HUES6 (cell line): ENCODE results near the gene MEIS2.

Source experiments
- H3K27ac ChIP-seq: 2 replicates; pipeline ENCODE4 v1.7.0; 2013; ENCODE audit warnings: low read depth, mild to moderate bottlenecking, low read length, inconsistent platforms
- H3K27me3 ChIP-seq: 2 replicates; pipeline ENCODE4 v1.6.1; 2013; ENCODE audit warnings: low read length; ENCODE audit not compliant: control insufficient read depth, insufficient read depth
- H3K36me3 ChIP-seq: 2 replicates; pipeline ENCODE4 v1.6.1; 2013; ENCODE audit warnings: low read length; ENCODE audit not compliant: control insufficient read depth, insufficient read depth
- H3K4me1 ChIP-seq: 2 replicates; pipeline ENCODE4 v1.6.1; 2013; ENCODE audit warnings: low read length; ENCODE audit not compliant: control insufficient read depth, insufficient read depth
- H3K4me3 ChIP-seq: 2 replicates; pipeline ENCODE4 v1.5.1; 2013; ENCODE audit warnings: low read depth, low read length
- H3K9ac ChIP-seq: one replicate; pipeline ENCODE4 v1.6.1; 2013; ENCODE audit warnings: mild to moderate bottlenecking, low read length
- H3K9me3 ChIP-seq: 2 replicates; pipeline ENCODE4 v1.6.1; 2013; ENCODE audit warnings: low read depth, low read length; ENCODE audit not compliant: control insufficient read depth, insufficient read depth

Gene MEIS2

DNA sequence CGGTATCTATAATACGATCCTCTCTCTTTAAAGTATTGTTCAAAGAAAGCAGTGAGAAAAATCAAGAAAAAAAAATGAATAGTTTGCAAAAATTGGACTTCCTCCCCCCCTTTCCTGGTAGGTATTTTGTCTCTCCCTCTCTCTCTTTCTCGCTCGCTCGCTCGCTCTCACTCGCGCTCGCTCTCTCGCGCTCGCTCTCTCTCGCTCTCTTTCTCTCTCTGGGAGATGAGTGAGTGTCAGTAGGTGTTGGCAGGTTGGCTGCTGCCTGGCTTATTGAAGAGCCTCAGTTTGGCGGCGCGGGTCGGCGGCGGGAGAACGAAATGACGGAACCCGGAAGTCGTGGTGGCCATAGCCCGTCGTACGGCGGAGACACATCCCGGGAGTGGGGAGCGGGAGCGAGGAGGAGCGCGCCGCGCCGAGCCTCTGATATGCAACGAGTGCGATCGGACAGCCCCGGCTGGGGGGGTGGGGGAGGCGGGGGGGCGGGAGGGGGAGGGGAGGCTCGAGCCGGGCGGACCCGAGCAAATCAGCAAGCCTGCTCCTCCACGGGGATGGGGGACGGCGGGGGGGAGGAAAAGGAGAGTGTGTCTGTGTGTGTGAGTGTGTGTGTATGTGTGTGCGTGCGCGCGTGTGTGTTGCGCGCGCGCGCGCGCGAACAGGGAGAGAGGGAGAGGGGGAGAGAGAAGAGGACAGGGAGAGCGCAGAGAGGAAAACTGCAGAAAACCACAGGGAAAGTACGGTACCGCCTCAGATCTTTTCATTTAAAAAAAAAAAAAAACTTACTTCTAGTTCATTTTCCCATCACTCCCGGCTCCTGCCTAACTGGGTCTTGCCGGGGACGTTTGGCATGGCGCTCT lies at the start of gene MEIS2:
TSS of gene MEIS2 (minus strand) at position 441 of the 857 bp plus-strand sequence. CDS start 1,083 bp downstream, outside the sequence.
- Histone ChIP-seq H3K9me3 (no peaks in the 10 kb centered on the region), H3K4me1 (peaks cover 34% of the 10 kb centered on the region), H3K27ac (no peak within 1 kb of the TSS), H3K4me3 (peak within 1 kb of the TSS; percentile 90), H3K36me3 (no peaks in the 10 kb centered on the region), H3K27me3 (peaks cover 81% of the 10 kb centered on the region), H3K9ac (peak within 1 kb of the TSS; percentile 61)

- Histone ChIP-seq H3K4me1 (peaks cover 6% of the 10 kb centered on the region; the same call in 1 of the 2 replicates), H3K36me3 (no peaks in the 10 kb centered on the region), H3K9ac (no peak overlapping the region), H3K9me3 (no peaks in the 10 kb centered on the region), H3K27me3 (no peaks in the 10 kb centered on the region), H3K27ac (no peak overlapping the region), H3K4me3 (no peak overlapping the region)
Observed at GRCh38 chr15:37149146-37149545, 48.8 kb upstream of the MEIS2 start.

DNA sequence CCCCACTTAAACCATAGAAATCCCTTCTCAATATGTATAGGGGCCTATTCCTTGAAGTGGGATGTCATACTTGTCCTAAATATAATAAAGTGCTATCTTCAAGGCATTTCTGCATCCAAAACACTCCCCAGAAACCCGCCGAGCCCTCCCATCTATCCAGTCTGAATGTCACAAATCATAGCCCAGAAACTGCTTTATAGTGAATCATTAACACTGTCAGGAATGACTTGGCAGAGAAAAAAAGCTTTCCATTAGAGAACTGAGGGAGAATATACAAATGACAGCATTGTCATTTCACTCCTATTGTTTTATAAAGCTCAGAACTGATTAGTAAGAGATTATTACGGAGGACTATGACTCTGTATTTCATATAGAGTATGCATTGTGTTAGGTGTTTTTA lies 48.4 kb upstream of the MEIS2 start:
- no peaks in the 10 kb centered on the region for H3K9me3 ChIP-seq
- H3K36me3 ChIP-seq: no peaks in the 10 kb centered on the region
- H3K27ac ChIP-seq: no peak overlapping the region
- peaks cover 6% of the 10 kb centered on the region; the same call in 1 of the 2 replicates for H3K4me1 ChIP-seq
- H3K27me3 ChIP-seq: no peaks in the 10 kb centered on the region
- H3K4me3 ChIP-seq: no peak overlapping the region
- no peak overlapping the region for H3K9ac ChIP-seq

DNA sequence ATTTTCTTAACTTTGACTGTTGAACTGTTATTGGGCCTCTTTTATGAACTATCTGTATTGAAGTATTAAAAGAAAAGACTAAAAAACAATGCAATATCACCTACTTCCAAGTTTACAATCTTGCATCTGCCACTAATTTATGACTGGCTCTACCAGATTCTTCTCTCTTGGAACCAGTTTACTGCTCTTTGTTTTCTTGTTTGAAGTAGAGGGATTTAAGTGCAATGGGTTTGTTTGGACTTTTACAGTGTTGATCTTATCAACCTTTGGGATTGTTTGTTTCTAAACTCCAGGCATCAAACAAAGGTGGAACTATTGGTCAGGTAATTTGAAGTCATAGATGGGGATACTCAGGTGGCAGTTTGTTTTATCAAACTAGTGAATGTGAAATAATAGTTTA lies 43.0 kb upstream of the MEIS2 start:
- H3K4me3 ChIP-seq: no peak overlapping the region

DNA sequence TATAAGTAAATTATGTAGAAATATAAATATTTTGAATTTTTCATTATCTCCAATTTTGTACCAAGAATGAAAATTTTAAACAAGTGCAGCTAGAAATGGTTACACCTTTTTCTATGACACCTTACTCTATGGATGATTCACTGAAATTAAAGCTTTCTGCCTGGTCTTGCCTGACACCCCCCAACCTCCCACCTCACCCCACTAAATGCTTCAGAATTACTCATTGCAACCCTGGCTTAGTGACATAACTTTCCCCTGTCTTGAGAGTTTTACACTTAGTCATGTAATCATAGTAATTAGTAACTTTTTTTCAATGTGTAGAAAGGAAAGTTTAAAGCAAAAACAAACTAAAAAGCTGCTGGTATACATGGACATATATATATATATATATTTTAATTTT lies 42.0 kb upstream of the MEIS2 start:
- H3K9ac ChIP-seq: no peak overlapping the region
- no peaks in the 10 kb centered on the region for H3K36me3 ChIP-seq
- no peak overlapping the region for H3K4me3 ChIP-seq
- H3K27ac ChIP-seq: no peak overlapping the region
- no peaks in the 10 kb centered on the region for H3K4me1 ChIP-seq
- H3K9me3 ChIP-seq: no peaks in the 10 kb centered on the region
- no peaks in the 10 kb centered on the region for H3K27me3 ChIP-seq

More for the DNA sequence above, 43.0 kb upstream of the MEIS2 start:
- no peaks in the 10 kb centered on the region; the same call in 1 of the 2 replicates for H3K4me1 ChIP-seq
- no peaks in the 10 kb centered on the region for H3K27me3 ChIP-seq
- no peak overlapping the region for H3K27ac ChIP-seq
- no peaks in the 10 kb centered on the region for H3K9me3 ChIP-seq
- no peak overlapping the region for H3K9ac ChIP-seq
- H3K36me3 ChIP-seq: no peaks in the 10 kb centered on the region

- Histone ChIP-seq H3K36me3 (no peaks in the 10 kb centered on the region), H3K9ac (no peak overlapping the region), H3K4me1 (peaks cover 3% of the 10 kb centered on the region; the same call in 1 of the 2 replicates), H3K9me3 (no peaks in the 10 kb centered on the region), H3K27me3 (no peaks in the 10 kb centered on the region), H3K27ac (no peak overlapping the region), H3K4me3 (no peak overlapping the region)
Observed at GRCh38 chr15:37140531-37141058, 40.2 kb upstream of the MEIS2 start.

GRCh38 chr15:37138591-37139215 lies 38.4 kb upstream of the MEIS2 start:
- no peak overlapping the region for H3K9ac ChIP-seq
- H3K27ac ChIP-seq: no peak overlapping the region
- peaks cover 5% of the 10 kb centered on the region; the same call in 1 of the 2 replicates for H3K4me1 ChIP-seq
- no peaks in the 10 kb centered on the region for H3K27me3 ChIP-seq
- H3K36me3 ChIP-seq: no peaks in the 10 kb centered on the region
- H3K4me3 ChIP-seq: no peak overlapping the region
- H3K9me3 ChIP-seq: no peaks in the 10 kb centered on the region

- Histone ChIP-seq H3K36me3 (no peaks in the 10 kb centered on the region), H3K27me3 (no peaks in the 10 kb centered on the region), H3K9ac (no peak overlapping the region), H3K9me3 (no peaks in the 10 kb centered on the region), H3K4me3 (no peak overlapping the region), H3K4me1 (peaks cover 6% of the 10 kb centered on the region; the same call in 1 of the 2 replicates), H3K27ac (no peak overlapping the region)
Observed at GRCh38 chr15:37137221-37137620, 36.9 kb upstream of the MEIS2 start.

DNA sequence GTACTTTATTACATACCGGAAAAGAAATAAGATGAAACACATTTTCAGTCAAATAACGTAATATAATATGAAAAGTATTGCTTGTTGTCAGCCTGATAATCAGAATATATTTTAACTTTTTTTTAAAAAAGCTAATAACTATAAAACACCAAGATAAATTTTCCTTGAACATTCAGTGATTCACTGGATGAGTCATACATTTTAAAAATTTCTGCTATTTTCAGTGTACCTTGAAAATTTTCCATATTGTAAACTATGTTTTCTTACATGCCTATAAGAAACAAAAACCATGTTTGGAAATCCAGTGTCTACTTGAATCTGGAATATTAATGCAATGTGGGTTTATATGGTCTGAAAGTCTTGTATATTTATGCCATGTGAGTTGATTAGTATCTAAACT lies 36.3 kb upstream of the MEIS2 start:
- H3K4me1 ChIP-seq: peaks cover 9% of the 10 kb centered on the region; the same call in 1 of the 2 replicates
- H3K4me3 ChIP-seq: no peak overlapping the region
- H3K36me3 ChIP-seq: no peaks in the 10 kb centered on the region
- H3K9me3 ChIP-seq: no peaks in the 10 kb centered on the region
- H3K9ac ChIP-seq: no peak overlapping the region
- H3K27ac ChIP-seq: no peak overlapping the region
- H3K27me3 ChIP-seq: no peaks in the 10 kb centered on the region

GRCh38 chr15:37135225-37135624 lies 34.9 kb upstream of the MEIS2 start:
- no peaks in the 10 kb centered on the region for H3K36me3 ChIP-seq
- no peak overlapping the region for H3K4me3 ChIP-seq
- H3K9me3 ChIP-seq: no peaks in the 10 kb centered on the region
- H3K9ac ChIP-seq: no peak overlapping the region
- H3K27ac ChIP-seq: no peak overlapping the region
- H3K4me1 ChIP-seq: peaks cover 9% of the 10 kb centered on the region; the same call in 1 of the 2 replicates
- H3K27me3 ChIP-seq: no peaks in the 10 kb centered on the region

- no peaks in the 10 kb centered on the region for H3K27me3 ChIP-seq
- peaks cover 9% of the 10 kb centered on the region; the same call in 1 of the 2 replicates for H3K4me1 ChIP-seq
- H3K4me3 ChIP-seq: no peak overlapping the region
- H3K36me3 ChIP-seq: no peaks in the 10 kb centered on the region
- H3K27ac ChIP-seq: no peak overlapping the region
- H3K9ac ChIP-seq: no peak overlapping the region
- H3K9me3 ChIP-seq: no peaks in the 10 kb centered on the region
Observed at GRCh38 chr15:37134699-37135131, 34.4 kb upstream of the MEIS2 start.
